Heart left ventricle (tissue), 13 donors: ENCODE data around the gene SCN8A.

Source experiments
- CTCF ChIP-seq, 12 donors: fragments of 200-600 bp; sonication (generic) in 4 of 12; IDR thresholded peaks; one replicate each; pipeline versions ENCODE4 v1.5.0 to v1.8.0; 2018 to 2022; ENCODE audit warnings: antibody characterized with exemption in 12 of 12, mild to moderate bottlenecking in 5 of 12
- POLR2A ChIP-seq, 2 donors: fragments of 450-650 bp; IDR thresholded peaks; one replicate each; pipeline ENCODE4 v1.6.1; 2017; ENCODE audit warnings: antibody characterized with exemption in 2 of 2, mild to moderate bottlenecking in 2 of 2, moderate library complexity in 2 of 2
- donor health status: ischemic (EF 13 %, LVEDD 7.1; RV severe dilation, severe dysfunction).
- donor health status: DM: no; HTN: yes; CAD: no.
- donor health status: DM: no; HTN: no; CAD: no.
- donor health status: ischemic (EF 25% LVEDD 6.9; RV normal size, moderate dysfunction).
- donor health status: ischemic (EF 25% LVEDD 5.7; RV mildly dilated, moderate dysfunction).
- donor health status: ischemic (EF 35%, LVEDD 5.7; RV mildly dilated, moderate dysfunction).
- donor health status: nonischemic (EF 11% LVEDD 7.7; RV severe dilation, severe dysfunction).
- donor health status: DM: yes; HTN: yes; CAD: no.
- donor health status: PGD.
- donor health status: ischemic (EF 29% LVEDD 5.4; RV normal size, mild dysfunction).
- donor health status: nonischemic (EF 23%, LVEDD 6.1; RV moderate dilation, normal function).

GRCh38 chr12:51749206-51749985 is 158.4 kb downstream of the SCN8A start:
- TF ChIP-seq CTCF (IDR thresholded peaks at IDR 0.05): no peak
- TF ChIP-seq POLR2A (IDR thresholded peaks at IDR 0.05): no peak
